GM12872 (cell line): Measurements from ENCODE around the gene SPINK1.

Experiments used
- CTCF ChIP-seq: IDR thresholded peaks from 3 replicates; pipeline ENCODE4 v1.5.1; 2011; ENCODE audit warnings: low read depth, mild to moderate bottlenecking, low read length, moderate library complexity; ENCODE audit not compliant: insufficient read depth

SPINK1 gene

GRCh38 chr5:147831465-147831864, at the start of gene SPINK1:
SPINK1 (minus strand) TSS chr5:147831671; CDS start chr5:147831577, 94 bp downstream.
- no peak for TF ChIP-seq CTCF

GRCh38 chr5:147880487-147880886, 49.0 kb upstream of the SPINK1 start:
- TF ChIP-seq CTCF: no peak

- no peak for TF ChIP-seq CTCF
Observed at GRCh38 chr5:147879784-147880183, 48.3 kb upstream of the SPINK1 start.

GRCh38 chr5:147878066-147878759, 46.7 kb upstream of the SPINK1 start, which contains the start of gene SCGB3A2:
SCGB3A2 (plus strand) TSS chr5:147878711; CDS start chr5:147878804, 93 bp downstream.
- no peak for TF ChIP-seq CTCF

GRCh38 chr5:147876626-147877025, 45.2 kb upstream of the SPINK1 start:
- TF ChIP-seq CTCF: no peak

GRCh38 chr5:147876141-147876540, 44.7 kb upstream of the SPINK1 start:
- no peak for TF ChIP-seq CTCF

- TF ChIP-seq CTCF: no peak
Observed at GRCh38 chr5:147874910-147875367, 43.5 kb upstream of the SPINK1 start.

GRCh38 chr5:147869112-147869511, 37.6 kb upstream of the SPINK1 start:
- no peak for TF ChIP-seq CTCF
